ENCODE data around the gene TULP1. TPM values are rescaled to one million over a fixed set of nuclear protein-coding genes. Genes with fewer than 3 reads are reported as not detected.
"Not testable (repeated sequence)": the region's sequence is repeated elsewhere in the genome, so short reads cannot be mapped to it uniquely, and the experiment has no call there.

The TULP1 gene
- total RNA-seq, 1 donor from 2014 or later = not detected

DNA sequence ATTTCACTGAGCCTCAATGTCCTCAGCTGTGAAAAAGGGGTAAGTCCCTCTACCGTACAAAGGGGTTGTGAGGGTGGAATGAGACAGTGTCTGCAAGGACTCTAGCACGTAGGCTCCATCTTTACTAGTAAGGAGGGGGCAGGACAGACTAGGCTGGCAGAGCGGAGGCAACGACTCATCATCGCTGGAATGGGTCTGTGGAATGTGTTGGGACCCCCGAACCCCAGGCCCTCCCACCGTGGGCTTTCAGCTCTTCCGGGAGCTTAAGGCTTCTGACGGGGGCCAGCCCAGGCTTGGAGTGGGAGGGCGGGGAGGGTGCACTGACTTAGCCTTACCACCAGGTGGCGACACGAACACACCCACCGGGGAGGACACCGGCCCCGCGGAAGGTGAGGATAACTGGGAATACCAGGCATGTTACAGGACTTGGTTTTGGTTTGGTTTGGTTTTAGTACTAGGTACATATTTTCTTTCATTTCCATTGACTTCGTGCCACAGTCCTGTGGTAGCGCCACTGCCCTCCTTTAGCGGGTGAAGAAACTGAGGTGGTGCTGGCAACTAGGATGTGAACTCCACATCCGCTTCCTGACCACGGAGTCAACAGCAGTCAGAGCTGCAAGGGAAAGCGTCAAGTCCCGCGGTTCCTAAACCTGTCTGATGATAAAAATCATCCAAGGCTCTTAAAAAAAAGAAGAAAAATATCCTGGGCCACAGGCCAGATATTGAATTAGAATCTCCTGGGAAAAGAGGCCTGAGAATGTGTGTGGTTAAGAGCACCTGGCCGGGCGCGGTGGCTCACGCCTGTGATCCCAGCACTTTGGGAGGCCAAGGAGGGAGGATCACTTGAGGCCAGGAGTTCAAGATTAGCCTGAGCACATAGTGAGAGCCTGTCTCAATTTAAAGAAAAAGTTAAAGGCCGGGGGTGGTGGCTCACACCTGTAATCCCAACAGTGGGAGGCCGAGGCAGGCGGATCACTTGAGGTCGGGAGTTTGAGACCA is 10.3 kb upstream of the TULP1 start:
- DNase-seq (ENCODE audit: low spot score) = peak; percentile 86
- intact Hi-C loops (cut with DNase I) = loop anchor here (1.0 to 5.0 kb wide), 2 partner anchors 59 to 214 kb away; partner anchors contain the start of gene ARMC12

DNA sequence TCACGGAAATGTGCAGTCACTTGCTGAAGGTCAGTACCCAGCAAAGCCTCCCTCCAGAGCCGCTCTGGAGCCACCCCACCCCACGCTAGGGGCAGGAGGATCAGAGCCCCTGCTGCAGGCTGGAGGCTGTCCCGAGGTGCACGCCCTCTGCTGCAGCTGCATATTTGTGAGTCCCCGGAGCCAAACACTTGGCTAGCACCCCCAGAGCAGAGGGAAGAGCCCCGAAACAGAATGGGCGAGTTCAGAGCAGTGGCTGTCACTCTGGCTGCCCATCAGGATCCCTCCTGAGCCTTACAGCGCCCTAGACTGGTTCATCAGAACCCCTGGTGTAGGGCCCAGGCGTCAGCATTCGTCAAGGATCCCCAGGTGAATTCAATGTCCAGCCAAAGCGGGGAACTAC is 9.5 kb upstream of the TULP1 start:
- intact Hi-C loops (cut with DNase I) = loop anchor here (5.0 kb wide), 1 partner anchor 60 kb away; no protein-coding TSS in a partner anchor
- no peak for DNase-seq (ENCODE audit: low spot score)

DNA sequence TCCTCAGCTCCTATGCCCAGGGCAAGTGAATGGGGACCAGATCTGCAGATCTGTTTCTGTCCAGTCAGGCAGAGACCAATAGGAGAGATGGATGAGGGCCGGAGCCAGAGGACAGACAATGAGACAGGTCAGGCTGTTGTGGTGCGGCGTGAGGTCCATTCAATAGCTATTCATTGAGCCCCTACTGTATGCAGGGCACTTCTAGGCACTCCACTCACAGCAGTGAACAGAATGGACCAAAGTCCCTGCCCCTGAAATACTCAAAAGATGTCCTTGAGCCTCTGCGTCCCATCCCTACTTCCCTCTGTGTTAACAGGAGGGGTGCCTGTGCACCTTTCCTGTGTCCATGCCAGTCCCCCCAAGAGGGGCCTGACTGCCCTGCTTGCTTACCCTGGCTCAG is 8.5 kb upstream of the TULP1 start:
- intact Hi-C loops (cut with DNase I) = loop anchor here (5.0 kb wide), 1 partner anchor 61 kb away; no protein-coding TSS in a partner anchor
- no peak for DNase-seq (ENCODE audit: low spot score)

DNA sequence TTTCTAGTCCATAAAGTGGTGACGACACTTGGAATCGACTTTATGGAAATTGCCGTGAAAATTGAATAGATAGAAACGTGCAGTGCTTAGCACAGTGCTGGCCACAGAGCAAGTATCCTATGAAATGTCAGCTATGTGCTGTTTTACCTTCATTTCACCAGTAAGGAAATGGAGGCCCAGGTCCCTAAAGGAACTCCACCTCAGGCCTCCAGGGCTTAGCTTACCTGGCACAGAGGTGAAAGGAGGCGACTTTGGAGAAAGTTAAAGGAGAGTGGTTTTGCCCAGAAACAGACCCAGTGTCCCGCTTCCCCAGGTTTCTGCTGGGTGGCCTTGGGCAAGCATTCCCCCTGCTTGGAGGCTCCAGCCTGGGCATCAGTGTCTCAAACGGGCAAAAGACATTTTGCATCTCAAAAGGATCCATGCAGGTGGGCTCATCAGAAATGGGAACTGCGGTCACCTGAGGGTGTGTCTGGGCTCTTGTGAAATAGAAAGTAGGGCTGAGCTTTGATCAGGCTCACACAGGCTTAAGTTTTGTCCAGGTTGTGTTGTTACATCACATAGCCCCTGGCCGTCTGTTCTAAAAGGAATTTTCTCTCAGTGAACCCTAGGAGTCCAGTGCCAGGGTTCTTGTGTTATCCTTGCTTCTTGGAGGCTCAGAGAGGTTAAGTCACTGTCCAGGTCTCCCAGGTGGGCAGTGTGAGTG is 6.8 kb upstream of the TULP1 start:
- no peak for DNase-seq (ENCODE audit: low spot score)
- intact Hi-C loops (cut with DNase I) = loop anchor here (5.0 kb wide), 1 partner anchor 63 kb away; no protein-coding TSS in a partner anchor

DNA sequence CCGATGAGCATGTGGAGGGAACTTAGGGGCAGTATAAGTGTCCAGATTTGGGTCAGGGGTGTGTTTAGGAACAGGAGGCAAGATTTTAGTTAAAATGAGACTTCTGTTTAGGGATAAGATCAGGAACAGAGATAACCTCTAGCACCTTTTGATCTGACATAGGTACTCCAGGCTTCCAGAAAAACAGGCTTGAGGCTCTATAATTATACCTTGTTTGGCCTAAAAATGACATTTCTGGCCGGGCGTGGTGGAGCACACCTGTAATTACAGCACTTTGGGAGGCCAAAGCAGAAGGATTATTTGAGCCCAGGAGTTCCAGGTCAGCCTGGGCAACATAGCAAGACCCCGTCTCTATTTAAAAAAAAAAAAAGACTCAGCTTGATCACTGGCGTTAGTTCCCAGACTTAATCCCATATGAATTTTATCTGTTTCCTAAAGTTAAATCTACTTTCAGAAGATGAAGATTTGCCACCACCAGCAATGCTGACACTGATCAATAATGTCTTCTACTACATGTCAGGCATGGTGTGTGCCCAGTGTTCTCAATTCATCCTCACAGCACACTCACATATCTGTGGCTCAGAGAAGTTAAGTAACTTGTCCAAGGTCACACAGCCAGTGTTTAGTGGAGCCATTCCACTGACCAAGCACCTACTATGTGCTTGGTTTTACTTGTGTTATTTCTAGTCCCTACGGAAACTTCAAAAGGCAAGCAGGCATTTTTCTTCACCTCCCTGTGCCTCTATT is 6.0 kb upstream of the TULP1 start:
- DNase-seq (ENCODE audit: low spot score) = no peak
- intact Hi-C loops (cut with DNase I) = no loop called here

DNA sequence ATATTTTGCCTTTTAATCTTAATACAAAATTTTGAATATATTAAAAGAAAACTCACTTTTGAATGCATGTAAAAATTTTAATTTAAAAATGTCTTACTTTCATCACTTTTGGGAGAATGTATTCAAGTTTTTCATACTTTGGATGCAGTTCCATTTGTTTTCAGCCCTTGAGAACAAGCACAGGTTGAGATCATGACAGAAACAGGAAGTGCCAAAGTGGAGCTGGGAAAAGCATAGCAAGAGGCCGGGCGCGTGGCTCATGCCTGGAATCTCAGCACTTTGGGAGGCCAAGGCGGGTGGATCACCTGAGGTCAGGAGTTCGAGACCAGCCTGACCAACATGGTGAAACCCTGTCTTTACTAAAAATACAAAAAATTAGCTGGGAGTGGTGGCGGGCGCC is 5.3 kb upstream of the TULP1 start:
- intact Hi-C loops (cut with DNase I); DNase-seq (ENCODE audit: low spot score): not testable (repeated sequence)

DNA sequence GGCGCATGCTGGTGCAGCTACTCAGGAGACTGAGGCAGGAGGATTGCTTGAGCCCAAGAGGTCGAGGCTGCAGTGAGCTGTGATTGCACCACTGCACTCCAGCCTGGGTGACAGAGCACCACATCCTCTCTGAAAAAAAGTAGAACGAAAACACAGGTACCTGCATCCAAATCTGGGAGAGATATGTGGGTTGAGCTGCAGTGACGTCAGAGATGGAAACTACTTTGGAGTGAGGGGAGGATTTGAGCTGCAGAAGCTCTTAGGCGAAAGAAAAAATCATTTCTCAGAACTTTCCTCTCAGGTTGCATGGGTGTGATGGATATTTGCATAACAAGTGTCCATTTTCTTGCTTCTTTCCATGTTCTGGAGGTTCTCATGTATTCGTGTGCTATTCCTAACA is 4.0 kb upstream of the TULP1 start:
- intact Hi-C loops (cut with DNase I) = no loop called here

DNA sequence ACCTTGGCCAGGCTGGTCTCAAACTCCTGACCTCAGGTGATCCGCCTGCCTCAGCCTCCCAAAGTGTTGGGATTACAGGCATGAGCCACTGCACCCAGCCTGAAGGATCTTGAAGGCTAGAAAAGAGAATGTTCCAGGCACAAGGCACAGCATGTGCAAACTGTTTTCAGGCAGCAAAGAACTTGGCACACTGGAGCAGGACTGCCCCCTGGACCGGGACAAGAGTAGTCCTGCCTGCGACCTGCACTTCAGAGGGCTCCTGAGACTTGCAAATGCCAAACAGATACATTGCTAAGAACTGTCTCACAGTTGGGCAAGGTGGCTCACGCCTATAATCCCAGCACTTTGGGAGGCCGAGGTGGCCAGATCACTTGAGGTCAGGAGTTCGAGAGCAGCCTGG is 3.2 kb upstream of the TULP1 start:
- intact Hi-C loops (cut with DNase I); DNase-seq (ENCODE audit: low spot score): not testable (repeated sequence)

More for the DNA sequence above, 4.0 kb upstream of the TULP1 start:
- no peak for DNase-seq (ENCODE audit: low spot score)

DNA sequence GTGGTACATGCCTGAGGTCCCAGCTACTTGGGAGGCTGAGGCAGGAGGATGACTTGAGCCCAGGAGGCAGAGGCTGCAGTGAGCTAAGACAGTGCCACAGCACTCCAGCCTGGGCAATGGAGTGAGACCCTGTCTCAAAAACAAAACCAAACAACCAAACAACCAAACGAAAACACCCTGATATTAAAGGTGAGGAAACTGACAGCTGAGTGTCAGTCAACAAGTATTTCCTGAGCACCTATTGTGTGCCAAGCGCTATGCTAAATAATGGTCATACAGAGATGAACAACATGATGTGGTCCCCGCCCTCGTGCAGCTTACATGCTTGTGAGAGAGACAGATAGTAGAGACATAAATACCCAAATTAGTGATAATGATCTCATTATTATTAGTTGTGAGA is 1.9 kb upstream of the TULP1 start:
- intact Hi-C loops (cut with DNase I) = no loop called here
- DNase-seq (ENCODE audit: low spot score) = no peak

DNA sequence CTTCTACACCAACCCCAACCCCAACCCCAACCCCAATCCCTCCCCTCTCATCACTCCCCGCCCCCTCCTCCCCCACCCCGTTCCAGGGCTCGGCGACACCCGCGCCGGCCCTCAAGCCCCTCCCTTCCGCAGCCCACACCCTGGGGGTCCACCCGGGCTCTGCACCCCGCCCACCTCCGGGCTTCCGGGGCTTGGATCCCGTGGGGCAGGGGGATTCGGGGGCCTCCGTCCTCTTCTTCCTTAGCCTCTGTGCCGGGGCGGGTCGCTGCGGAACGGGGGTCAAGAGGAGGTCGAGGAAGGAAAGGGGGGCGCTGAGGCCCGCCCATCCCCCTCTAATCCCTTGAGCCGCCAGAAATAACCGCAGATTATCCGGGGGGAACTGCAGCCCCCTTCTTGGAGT is 690 bp downstream of the TULP1 start:
- no peak for DNase-seq (ENCODE audit: low spot score)
- intact Hi-C loops (cut with DNase I) = no loop called here

DNA sequence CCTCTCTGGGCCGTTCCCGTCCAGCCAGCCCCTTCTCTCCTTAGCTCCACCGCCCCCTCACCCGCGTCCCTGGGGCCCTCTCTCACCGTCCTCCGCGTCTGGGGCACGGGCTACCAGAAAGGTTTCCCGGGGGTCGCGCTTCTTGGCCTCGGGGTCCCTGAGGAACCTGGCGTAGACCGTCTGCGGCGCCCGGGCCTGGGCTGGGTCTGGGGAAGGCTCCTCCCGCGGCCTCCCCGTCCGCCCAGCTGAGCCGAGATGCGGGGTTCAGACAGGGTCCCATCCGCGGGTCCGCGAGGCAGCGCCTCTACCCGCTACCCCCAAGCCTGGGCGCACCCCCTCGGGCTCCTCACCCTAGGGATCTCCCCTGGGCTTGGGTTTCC is 1.1 kb downstream of the TULP1 start:
- intact Hi-C loops (cut with DNase I) = no loop called here
- DNase-seq (ENCODE audit: low spot score) = no peak

DNA sequence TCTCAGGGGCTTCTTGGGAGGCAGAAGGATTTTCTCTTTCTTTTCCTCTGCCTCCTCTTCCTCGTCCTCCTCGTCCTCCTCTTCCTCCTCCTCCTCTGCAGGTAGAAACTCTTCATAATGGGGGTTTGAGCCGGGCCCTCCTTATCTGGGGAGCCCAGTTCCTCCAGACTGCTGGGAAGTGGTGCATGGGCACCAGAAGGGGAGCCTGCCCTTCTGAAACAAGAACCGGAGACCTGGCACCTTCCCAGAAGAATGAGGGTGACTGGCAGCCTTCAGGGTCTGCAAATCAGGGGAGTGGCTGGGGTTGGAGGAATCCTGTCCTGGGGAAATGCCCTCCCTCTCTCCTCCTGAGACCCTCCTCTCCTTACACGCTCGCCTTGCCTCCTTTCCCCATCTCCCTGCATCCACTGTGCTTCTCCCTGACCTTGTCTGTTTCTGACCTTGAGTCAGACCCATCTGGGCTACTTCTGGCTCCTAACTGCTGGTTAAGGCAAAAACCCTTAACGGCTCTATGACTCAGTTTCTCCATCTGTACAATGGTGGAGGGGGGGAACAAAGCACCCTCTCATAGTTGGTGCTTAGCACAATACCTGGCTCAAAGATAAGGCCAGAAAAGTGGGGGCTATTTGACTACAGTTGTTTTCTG is 1.7 kb downstream of the TULP1 start:
- intact Hi-C loops (cut with DNase I) = no loop called here

DNA sequence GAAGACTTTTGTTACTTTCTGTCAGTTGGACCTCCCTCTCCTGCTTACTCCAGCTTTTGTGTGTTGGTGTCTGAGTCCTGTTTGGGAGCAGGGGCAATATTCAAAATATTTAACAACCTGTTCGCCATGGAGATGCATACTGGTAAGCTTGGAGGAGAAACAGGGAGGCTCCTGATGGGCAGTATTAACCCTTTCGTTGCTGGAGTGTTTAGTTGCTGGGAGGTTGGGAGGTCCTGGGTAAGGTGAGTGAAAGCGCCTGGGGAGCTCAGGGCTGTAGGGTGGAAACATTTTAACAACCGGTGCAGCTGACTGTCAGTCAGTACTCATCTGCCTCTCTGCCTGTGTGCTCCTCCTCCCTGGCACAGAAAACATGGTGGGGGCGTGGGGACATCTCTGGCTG is 4.2 kb downstream of the TULP1 start:
- intact Hi-C loops (cut with DNase I) = no loop called here
- no peak for DNase-seq (ENCODE audit: low spot score)

More for the DNA sequence above, 1.7 kb downstream of the TULP1 start:
- no peak for DNase-seq (ENCODE audit: low spot score)

DNA sequence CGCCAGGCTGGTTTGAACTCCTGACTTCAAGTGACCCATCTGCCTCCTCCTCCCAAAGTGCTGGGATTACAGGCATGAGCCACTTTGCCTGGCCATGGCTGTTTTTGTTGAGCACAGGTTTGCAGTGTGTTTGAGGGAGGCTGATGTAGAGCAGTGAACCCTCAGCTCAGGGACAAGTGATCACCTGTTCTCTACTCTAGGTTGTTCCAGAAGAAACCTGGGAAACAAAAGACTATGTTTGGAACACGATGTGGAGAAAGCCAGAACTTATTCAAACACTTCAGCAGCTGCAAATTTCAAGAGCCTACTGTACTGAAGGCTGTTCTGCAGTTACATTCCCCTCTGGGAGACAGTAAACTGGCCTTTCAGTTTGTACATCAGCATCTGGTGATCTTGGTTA is 4.7 kb downstream of the TULP1 start:
- intact Hi-C loops (cut with DNase I) = no loop called here
- no peak for DNase-seq (ENCODE audit: low spot score)

DNA sequence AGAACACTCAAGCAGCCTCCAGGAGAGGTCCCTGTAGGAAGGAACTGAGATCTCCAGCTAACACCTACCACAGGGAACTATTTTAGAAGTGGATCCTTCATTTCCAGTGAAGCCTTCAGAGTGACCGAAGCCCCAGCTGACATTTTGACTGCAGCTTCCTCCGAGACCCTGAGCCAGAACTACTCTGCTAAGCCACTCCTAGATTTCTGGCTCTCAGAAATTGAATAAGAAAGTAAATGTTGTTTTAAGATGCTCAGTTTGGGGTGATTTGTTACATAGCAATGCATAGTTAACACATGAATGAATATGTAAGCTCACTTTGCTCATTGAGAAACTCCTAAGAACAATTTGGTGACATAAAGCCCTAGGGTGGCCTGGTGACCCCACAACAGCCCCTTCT is 5.5 kb downstream of the TULP1 start:
- intact Hi-C loops (cut with DNase I) = no loop called here
- no peak for DNase-seq (ENCODE audit: low spot score)

DNA sequence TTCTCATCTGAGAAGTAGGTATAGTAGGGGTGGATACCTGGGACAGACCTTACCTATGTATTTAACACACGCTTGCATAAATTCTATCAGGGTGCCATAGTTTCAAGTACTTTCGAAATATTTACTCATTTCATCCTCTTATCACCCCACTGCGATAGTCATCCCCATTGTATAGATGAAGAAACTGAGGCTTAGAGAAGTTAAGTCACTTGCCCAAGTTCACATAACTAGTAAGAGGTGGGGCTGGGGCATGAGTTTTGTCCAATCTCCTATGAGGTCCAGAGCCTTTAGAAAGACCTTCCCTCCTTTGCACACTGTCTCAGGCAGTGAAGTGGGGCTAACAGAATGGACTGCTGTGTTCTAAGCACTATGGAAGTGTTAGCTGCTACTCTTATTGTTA is 6.2 kb downstream of the TULP1 start:
- no peak for DNase-seq (ENCODE audit: low spot score)
- intact Hi-C loops (cut with DNase I) = no loop called here

DNA sequence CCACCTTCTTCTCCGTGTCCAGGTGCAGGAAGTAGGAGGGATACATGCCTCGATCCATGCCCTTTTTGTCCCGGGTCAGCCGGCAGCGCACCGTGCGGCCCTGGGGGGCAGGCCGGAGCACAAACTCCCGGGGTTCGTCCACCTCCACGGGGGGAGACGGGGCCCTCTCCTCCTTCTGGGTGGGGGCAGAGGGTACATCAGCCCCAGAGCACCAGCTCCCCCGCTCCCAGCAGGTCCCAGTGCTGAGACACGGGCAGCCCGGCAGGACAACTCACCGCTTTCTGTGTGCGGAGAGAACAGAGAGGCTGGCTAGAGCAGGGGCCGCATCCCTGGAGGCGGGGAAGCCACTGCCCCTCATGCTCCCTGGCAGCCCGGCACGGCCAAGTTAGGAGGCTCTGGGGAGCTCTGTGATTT is 6.7 kb downstream of the TULP1 start:
- no peak for DNase-seq (ENCODE audit: low spot score)
- intact Hi-C loops (cut with DNase I) = no loop called here

DNA sequence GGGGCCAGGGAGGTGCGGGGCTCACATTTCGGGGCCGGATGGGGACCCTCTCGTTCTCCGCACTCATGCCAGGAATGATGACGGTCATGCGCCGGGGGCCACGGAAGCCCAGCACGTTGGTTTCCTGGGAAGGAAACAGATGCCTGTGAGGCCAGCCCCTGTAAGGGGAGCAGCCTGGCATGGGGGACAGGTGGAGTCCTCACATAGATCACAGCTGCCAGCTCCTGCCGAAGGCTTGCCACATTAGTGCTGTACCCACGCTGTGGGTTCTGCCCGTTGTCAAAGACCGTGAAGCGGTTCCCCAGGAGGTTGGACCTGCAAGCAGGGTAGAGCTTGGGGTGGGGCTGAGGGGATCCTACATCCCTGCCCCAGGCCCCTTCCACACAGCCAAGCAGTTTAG is 9.2 kb downstream of the TULP1 start:
- intact Hi-C loops (cut with DNase I) = no loop called here
- no peak for DNase-seq (ENCODE audit: low spot score)

DNA sequence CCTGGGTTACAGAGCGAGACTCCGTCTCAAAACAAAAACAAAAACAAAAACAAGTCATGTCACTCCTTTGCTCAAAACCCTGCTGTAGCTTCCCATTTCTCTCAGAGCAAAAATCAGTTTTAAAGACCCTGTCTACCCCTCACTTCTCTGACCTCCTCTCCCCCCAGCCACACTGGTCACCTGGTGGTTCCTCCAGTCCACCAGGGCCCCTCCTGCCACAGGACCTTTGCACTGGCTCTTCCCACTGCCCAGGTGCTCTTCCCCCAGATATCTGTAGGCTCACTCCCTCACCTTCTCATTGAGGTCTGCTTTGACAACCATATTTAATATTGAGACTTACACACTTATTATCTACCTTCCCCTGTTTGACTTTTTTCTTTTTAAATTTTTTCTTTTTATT is 10.9 kb downstream of the TULP1 start:
- DNase-seq (ENCODE audit: low spot score) = no peak
- intact Hi-C loops (cut with DNase I) = no loop called here

Measured in cardiac septum (tissue), 1 donor.